PC-3 (cell line): ENCODE results near the gene LZTFL1.

Experiments used
- EZH2 ChIP-seq: fragments of 300-600 bp; sonication (generic); IDR thresholded peaks from one replicate; pipeline ENCODE4 v1.6.1; 2017; ENCODE audit warnings: antibody characterized with exemption, mild to moderate bottlenecking, low read length; ENCODE audit not compliant: unreplicated experiment
- EZH2phosphoT487 ChIP-seq: fragments of 300-600 bp; sonication (generic); IDR thresholded peaks from 2 replicates; pipeline ENCODE4 v1.6.1; 2018; ENCODE audit warnings: mild to moderate bottlenecking, antibody characterized with exemption, low read length, borderline replicate concordance
- TF ChIP-seq, protein P1 (sequence below): fragments of 300-600 bp; sonication (generic); conservative IDR thresholded peaks from 2 replicates; pipeline ENCODE4 v1.5.1; 2017; ENCODE audit warnings: antibody characterized with exemption, low read depth, mild to moderate bottlenecking, low read length

GRCh38 chr3:45819543-45819942 lies 22.4 kb downstream of the LZTFL1 start:
- TF ChIP-seq, protein P1, sequence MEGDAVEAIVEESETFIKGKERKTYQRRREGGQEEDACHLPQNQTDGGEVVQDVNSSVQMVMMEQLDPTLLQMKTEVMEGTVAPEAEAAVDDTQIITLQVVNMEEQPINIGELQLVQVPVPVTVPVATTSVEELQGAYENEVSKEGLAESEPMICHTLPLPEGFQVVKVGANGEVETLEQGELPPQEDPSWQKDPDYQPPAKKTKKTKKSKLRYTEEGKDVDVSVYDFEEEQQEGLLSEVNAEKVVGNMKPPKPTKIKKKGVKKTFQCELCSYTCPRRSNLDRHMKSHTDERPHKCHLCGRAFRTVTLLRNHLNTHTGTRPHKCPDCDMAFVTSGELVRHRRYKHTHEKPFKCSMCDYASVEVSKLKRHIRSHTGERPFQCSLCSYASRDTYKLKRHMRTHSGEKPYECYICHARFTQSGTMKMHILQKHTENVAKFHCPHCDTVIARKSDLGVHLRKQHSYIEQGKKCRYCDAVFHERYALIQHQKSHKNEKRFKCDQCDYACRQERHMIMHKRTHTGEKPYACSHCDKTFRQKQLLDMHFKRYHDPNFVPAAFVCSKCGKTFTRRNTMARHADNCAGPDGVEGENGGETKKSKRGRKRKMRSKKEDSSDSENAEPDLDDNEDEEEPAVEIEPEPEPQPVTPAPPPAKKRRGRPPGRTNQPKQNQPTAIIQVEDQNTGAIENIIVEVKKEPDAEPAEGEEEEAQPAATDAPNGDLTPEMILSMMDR, result no peak
- no peak for TF ChIP-seq EZH2
- TF ChIP-seq EZH2phosphoT487, result no peak
